Testis (tissue), 2 donors: ENCODE results near the gene KMT2A.

Experiments
- POLR2A ChIP-seq: fragments of 450-650 bp; IDR thresholded peaks from one replicate; pipeline ENCODE4 v1.6.1; 2017; ENCODE audit warnings: antibody characterized with exemption, mild to moderate bottlenecking, moderate library complexity
- TF ChIP-seq, protein P1 (sequence below), 3 experiments: fragments of 450-650 bp in 2 of 3; fragments of 200-600 bp in 1 of 3; sonication (generic) in 1 of 3; IDR thresholded peaks; one replicate each; pipeline ENCODE4 v1.5.1; 2016 to 2019; ENCODE audit warnings: antibody characterized with exemption in 3 of 3, mild to moderate bottlenecking in 2 of 3, moderate library complexity in 1 of 3

- TF ChIP-seq, protein P1, sequence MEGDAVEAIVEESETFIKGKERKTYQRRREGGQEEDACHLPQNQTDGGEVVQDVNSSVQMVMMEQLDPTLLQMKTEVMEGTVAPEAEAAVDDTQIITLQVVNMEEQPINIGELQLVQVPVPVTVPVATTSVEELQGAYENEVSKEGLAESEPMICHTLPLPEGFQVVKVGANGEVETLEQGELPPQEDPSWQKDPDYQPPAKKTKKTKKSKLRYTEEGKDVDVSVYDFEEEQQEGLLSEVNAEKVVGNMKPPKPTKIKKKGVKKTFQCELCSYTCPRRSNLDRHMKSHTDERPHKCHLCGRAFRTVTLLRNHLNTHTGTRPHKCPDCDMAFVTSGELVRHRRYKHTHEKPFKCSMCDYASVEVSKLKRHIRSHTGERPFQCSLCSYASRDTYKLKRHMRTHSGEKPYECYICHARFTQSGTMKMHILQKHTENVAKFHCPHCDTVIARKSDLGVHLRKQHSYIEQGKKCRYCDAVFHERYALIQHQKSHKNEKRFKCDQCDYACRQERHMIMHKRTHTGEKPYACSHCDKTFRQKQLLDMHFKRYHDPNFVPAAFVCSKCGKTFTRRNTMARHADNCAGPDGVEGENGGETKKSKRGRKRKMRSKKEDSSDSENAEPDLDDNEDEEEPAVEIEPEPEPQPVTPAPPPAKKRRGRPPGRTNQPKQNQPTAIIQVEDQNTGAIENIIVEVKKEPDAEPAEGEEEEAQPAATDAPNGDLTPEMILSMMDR (IDR thresholded peaks at IDR 0.05): no peak
- TF ChIP-seq POLR2A: no peak
Measured at GRCh38 chr11:118524757-118525470, 88.6 kb downstream of the KMT2A start.
